Motor neuron (in vitro differentiated cells): ENCODE measurements around the gene NHERF2. TPM values are rescaled to one million over a fixed set of nuclear protein-coding genes. Genes with fewer than 3 reads are reported as not detected.

Experiments used
- ATAC-seq, 8 experiments: fragments of 200-7000 bp; cut with Tn5 transposase; replicated peaks in 6 of 8; 2 replicates each; pipeline ENCODE4 v1.8.0; 2021; ENCODE audit warnings: mild to moderate bottlenecking in 8 of 8, moderate library complexity in 8 of 8
- H3K27ac ChIP-seq, 2 donors: fragments of 250-450 bp; sonication (Bioruptor Pico); 2 replicates each; pipeline ENCODE4 v1.9.0; 2021; ENCODE audit warnings: antibody characterized with exemption in 2 of 2, mild to moderate bottlenecking in 2 of 2, moderate library complexity in 1 of 2
- H3K4me1 ChIP-seq, 2 donors: fragments of 250-450 bp; sonication (Bioruptor Pico); replicated peaks in 1 of 2; 2 replicates each; pipeline ENCODE4 v1.6.1; 2021; ENCODE audit warnings: antibody characterized with exemption in 2 of 2, mild to moderate bottlenecking in 2 of 2, moderate library complexity in 1 of 2
- H3K4me3 ChIP-seq, 5 donors: fragments of 250-450 bp; sonication (Bioruptor Pico); 2 replicates each; pipeline ENCODE4 v1.9.0; 2021; ENCODE audit warnings: antibody characterized with exemption in 5 of 5, mild to moderate bottlenecking in 5 of 5, moderate library complexity in 4 of 5
- WGBS, 10 experiments: fragments of 450-650 bp; shearing (Covaris generic); methylation state at CpG; one replicate each; pipeline ENCODE4 v1.0.0; 2022; 5-methylcytosine and 5-hydroxymethylcytosine counted together
- in situ Hi-C, 9 experiments: fragments of 400-800 bp; cut with MboI; loops; one replicate each; pipeline ENCODE4 v1.15.0; 2021; ENCODE audit warnings: low sequenced_read_pairs in 9 of 9, low pct_unique_long_range_greater_than_20kb in 2 of 9; ENCODE audit not compliant: unreplicated experiment in 9 of 9
- total RNA-seq, 8 experiments: library from RNA; unstranded; fragments of 300-600 nt; gene quantifications; 2 replicates each; pipeline versions ENCODE4 v1.2.3 to v1.2.4, GENCODE V29; 2022

NHERF2 gene
- total RNA-seq, 8 experiments from 2014 or later, result 1.2 to 27.4 (median 7.8) TPM

DNA sequence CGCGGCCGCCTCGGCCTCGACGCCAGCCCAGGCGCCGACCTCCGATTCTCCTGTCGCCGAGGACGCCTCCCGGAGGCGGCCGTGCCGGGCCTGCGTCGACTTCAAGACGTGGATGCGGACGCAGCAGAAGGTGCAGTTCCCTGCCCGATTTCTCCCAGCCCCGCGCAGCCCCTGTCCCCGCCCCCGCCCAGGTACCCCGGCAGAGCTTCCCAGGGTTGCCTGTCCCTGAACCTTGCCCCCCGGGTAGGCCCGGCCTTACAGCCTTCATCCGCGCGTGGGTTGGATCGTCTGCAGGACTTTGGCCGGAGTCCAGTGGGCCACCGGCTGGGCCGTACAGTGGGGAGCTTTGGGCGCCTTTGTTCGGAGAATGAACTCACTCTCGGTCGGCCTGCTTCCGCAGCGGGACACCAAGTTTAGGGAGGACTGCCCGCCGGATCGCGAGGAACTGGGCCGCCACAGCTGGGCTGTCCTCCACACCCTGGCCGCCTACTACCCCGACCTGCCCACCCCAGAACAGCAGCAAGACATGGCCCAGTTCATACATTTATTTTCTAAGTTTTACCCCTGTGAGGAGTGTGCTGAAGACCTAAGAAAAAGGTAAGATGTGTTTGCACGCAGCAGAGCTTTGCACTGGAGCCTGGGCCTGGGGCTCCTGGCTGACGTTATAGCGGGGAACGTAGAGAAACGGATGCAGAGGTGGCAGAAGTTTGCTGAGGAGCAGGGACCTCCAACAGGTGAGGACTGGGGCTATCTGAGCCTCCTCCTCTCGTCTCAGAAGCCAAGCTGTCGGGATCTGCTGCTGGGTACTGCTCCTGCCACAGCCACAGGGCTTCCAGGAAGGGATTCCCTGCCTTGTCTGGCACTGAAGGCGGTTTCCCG, 42.1 kb upstream of the NHERF2 start:
- in situ Hi-C loops, result no loop called here
- 0 to 54% (median 15%) methylated on average over 1 to 19 of the region's 58 CpGs; no CpG with 5 or more reads in 2 of the 10 experiments for WGBS, 10 experiments
- peaks cover 11 to 22% of the 10 kb centered on the region in 2 donors for H3K4me1 ChIP-seq
- peak overlapping the region; percentile 76 to 88 for H3K27ac ChIP-seq
- peak overlapping the region; percentile 63 to 92 (median 83) for H3K4me3 ChIP-seq
- peak in 5 of 8 experiments; percentile 1 to 14 (median 6) for ATAC-seq

- WGBS, 10 experiments, result 58 to 100% (median 100%) methylated on average over 1 to 5 of the region's 14 CpGs; no CpG with 5 or more reads in 1 of the 10 experiments
- peak overlapping the region in 1 of 5 donors; percentile 85 for H3K4me3 ChIP-seq
Observed at GRCh38 chr16:1985466-1986150, 41.1 kb upstream of the NHERF2 start.

DNA sequence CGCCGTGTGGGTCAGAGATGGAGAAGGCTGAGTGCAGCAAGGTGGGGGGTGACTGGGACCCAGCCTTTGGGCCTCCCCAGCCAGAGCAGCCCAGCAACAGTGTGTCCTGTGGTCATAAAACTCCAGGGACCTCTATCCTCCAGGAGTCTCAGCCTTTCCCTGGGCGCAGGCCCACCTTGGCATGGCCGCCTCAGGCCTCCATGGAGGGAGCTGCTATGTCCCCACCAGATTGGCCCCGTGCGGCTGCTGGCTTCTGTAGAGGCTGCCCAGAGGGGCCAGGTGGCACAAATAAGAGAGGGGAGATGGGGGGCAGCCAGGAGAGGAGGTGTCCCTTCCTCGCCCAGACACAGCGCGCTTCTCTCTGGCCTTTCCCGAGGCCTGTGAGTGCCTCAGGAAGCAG, 39.5 kb upstream of the NHERF2 start:
- H3K27ac ChIP-seq, result no peak overlapping the region
- in situ Hi-C loops, result no loop called here
- no peak for ATAC-seq

More at GRCh38 chr16:1985466-1986150, 41.1 kb upstream of the NHERF2 start:
- Histone ChIP-seq H3K27ac (no peak overlapping the region), H3K4me1 (peaks cover 11 to 12% of the 10 kb centered on the region in 2 donors)
- in situ Hi-C loops, result no loop called here
- ATAC-seq, result no peak

GRCh38 chr16:1989209-1990100, 37.2 kb upstream of the NHERF2 start, which contains the start of gene SYNGR3:
Gene SYNGR3 (plus strand): TSS chr16:1989970. CDS start chr16:1990103, 133 bp downstream.
- WGBS, 10 experiments, result 0 to 30% (median 7%) methylated on average over 1 to 7 of the region's 67 CpGs; no CpG with 5 or more reads in 6 of the 10 experiments
- H3K4me3 ChIP-seq, result peak within 1 kb of the TSS; percentile 50 to 86 (median 73)

More for the DNA sequence above, 39.5 kb upstream of the NHERF2 start:
- Histone ChIP-seq H3K4me1 (peaks cover 11 to 23% of the 10 kb centered on the region in 2 donors), H3K4me3 (no peak overlapping the region)
- WGBS, 10 experiments, result 90 to 100% (median 100%) methylated on average over 1 to 4 of the region's 10 CpGs; no CpG with 5 or more reads in 7 of the 10 experiments

DNA sequence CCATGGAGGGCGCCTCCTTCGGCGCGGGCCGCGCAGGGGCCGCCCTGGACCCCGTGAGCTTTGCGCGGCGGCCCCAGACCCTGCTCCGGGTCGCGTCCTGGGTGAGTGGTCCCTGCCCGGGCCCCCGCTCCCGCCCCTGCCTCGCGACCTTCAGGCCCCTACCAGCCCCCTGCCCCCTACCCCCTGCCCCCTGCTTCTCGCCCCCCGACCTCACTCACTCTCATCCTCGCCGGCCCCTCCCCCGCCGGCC, 36.7 kb upstream of the NHERF2 start:
- WGBS, 10 experiments, result no CpG with 5 or more reads among the region's 25 CpGs
- Histone ChIP-seq H3K27ac (peak overlapping the region; percentile 70 to 79), H3K4me1 (peaks cover 13 to 27% of the 10 kb centered on the region in 2 donors), H3K4me3 (peak overlapping the region; percentile 50 to 86 (median 73))
- ATAC-seq, result peak in 1 of 8 experiments; percentile 20
- in situ Hi-C loops, result no loop called here

More at GRCh38 chr16:1989209-1990100, 37.2 kb upstream of the NHERF2 start, which contains the start of gene SYNGR3:
- peaks cover 15 to 31% of the 10 kb centered on the region in 2 donors for H3K4me1 ChIP-seq
- in situ Hi-C loops, result no loop called here
- peak; percentile 3 to 37 (median 16) for ATAC-seq
- peak within 1 kb of the TSS; percentile 70 to 79 for H3K27ac ChIP-seq

DNA sequence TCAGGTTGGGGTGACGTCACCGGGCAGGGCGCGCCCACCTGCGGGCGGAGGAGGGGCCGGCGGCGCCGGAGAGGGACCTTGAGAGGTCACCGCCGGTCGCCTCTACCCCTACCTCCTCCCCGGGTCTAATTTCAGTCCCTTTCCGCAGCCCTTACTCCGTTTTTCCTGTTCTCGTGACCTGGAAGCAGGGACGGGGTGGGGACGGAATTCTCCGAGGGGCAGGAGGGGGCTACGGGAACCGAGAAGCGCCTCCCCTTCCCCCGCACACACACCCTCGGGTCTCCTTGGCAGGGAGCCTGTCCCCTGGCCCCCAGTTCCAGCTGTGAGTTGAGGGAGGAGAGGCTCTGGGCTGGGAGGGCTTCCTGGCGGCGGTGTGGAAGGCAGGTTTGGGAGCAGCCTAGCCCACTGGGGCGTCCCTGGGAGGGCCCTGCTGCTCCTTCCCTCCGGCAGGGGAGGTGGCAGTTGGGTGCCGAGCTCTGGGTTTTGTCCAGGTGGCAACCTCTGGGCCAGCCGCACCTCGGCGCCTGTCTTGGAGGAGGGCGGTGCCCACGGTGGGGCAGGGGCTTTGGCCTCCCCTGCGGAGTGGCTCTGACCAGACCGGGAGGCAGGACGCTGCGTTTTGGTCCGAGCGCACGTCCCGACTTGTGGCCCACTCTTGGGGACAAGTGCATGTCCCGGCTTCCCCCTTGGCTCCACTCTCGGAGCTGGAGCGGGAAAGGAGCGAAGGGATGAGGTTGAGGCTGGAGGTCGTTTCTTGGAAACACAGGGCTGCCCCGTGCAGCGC, 36.2 kb upstream of the NHERF2 start:
- peak overlapping the region; percentile 50 to 86 (median 73) for H3K4me3 ChIP-seq
- in situ Hi-C loops, result no loop called here
- peaks cover 9 to 24% of the 10 kb centered on the region in 2 donors for H3K4me1 ChIP-seq
- WGBS, 10 experiments, result 20% methylated on average over 2 to 12 of the region's 50 CpGs; no CpG with 5 or more reads in 8 of the 10 experiments
- peak overlapping the region in 1 of 2 donors; percentile 70 for H3K27ac ChIP-seq
- ATAC-seq, result peak in 5 of 8 experiments; percentile 11 to 26 (median 18)

- no peak overlapping the region for H3K27ac ChIP-seq
- 7 to 23% (median 16%) methylated on average over 2 to 6 of the region's 18 CpGs; no CpG with 5 or more reads in 5 of the 10 experiments for WGBS, 10 experiments
Observed at GRCh38 chr16:1991135-1991551, 35.6 kb upstream of the NHERF2 start.

DNA sequence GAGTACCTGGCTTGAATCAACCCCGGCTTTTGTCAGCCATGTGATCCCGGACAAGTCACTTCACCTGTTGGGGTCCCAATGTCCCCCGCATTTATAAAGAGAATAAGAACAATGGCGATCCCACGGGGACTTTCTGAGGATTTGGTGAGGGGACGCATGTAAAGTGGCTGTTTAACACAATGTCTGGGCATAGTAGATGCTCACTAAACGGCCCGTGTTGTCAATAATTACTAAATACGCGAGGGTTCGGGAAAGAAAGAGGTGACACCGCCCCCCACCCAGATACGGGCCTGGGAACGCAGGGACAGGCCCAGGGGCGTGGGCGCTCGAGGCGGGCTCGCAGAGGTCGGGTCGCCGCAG, 35.1 kb upstream of the NHERF2 start:
- in situ Hi-C loops, result no loop called here
- ATAC-seq, result no peak
- Histone ChIP-seq H3K4me3 (peak overlapping the region; percentile 20 to 86 (median 65)), H3K27ac (peak overlapping the region; percentile 49 to 79), H3K4me1 (peaks cover 9 to 24% of the 10 kb centered on the region in 2 donors)
- 0 to 50% (median 28%) methylated on average over 1 to 8 of the region's 22 CpGs; no CpG with 5 or more reads in 3 of the 10 experiments for WGBS, 10 experiments

More at GRCh38 chr16:1991135-1991551, 35.6 kb upstream of the NHERF2 start:
- ATAC-seq, result peak in 2 of 8 experiments; percentile 3 to 4
- peaks cover 9 to 24% of the 10 kb centered on the region in 2 donors for H3K4me1 ChIP-seq
- in situ Hi-C loops, result no loop called here
- H3K4me3 ChIP-seq, result peak overlapping the region; percentile 50 to 86 (median 73)

- Histone ChIP-seq H3K27ac (peak overlapping the region; percentile 49 to 79), H3K4me1 (peaks cover 9 to 24% of the 10 kb centered on the region in 2 donors), H3K4me3 (peak overlapping the region; percentile 20 to 86 (median 50))
- peak; percentile 59 to 80 (median 68) for ATAC-seq
- in situ Hi-C loops, result no loop called here
- 10 to 20% methylated on average over 1 to 2 of the region's 96 CpGs; no CpG with 5 or more reads in 8 of the 10 experiments for WGBS, 10 experiments
Observed at GRCh38 chr16:1991948-1992703, 34.6 kb upstream of the NHERF2 start.

GRCh38 chr16:1992704-1993317, 33.9 kb upstream of the NHERF2 start:
- in situ Hi-C loops, result no loop called here
- no peak for ATAC-seq
- H3K27ac ChIP-seq, result peak overlapping the region in 1 of 2 donors; percentile 30
- H3K4me1 ChIP-seq, result peaks cover 9 to 24% of the 10 kb centered on the region in 2 donors
- H3K4me3 ChIP-seq, result peak overlapping the region in 4 of 5 donors; percentile 9 to 30 (median 20)
- WGBS, 10 experiments, result 28 to 100% methylated on average over 2 to 8 of the region's 50 CpGs; no CpG with 5 or more reads in 8 of the 10 experiments

GRCh38 chr16:1993731-1994131, 33.0 kb upstream of the NHERF2 start:
- Histone ChIP-seq H3K4me3 (no peak overlapping the region), H3K4me1 (peaks cover 9 to 24% of the 10 kb centered on the region in 2 donors), H3K27ac (no peak overlapping the region)
- 13 to 100% (median 80%) methylated on average over 1 to 2 of the region's 2 CpGs; no CpG with 5 or more reads in 3 of the 10 experiments for WGBS, 10 experiments
- in situ Hi-C loops, result no loop called here
- ATAC-seq, result no peak
